Measurements from ENCODE around the gene CLIP4. TPM values are rescaled to one million over a fixed set of nuclear protein-coding genes. Genes with fewer than 3 reads are reported as not detected.

CLIP4 gene
- total RNA-seq, 1 experiment from 2014 or later, result 0.39 TPM

GRCh38 chr2:29218071-29218470 is 102.9 kb downstream of the CLIP4 start:
- ChIA-PET POLR2A (no interaction called here), CTCF (no interaction called here)
- Mint-ChIP-seq H3K4me3 (no peak overlapping the region), H3K4me1 (peaks cover 17% of the 10 kb centered on the region), H3K27me3 (ENCODE audit: low read depth) (no peaks in the 10 kb centered on the region), H3K9me3 (no peaks in the 10 kb centered on the region), H3K36me3 (no peaks in the 10 kb centered on the region), H3K27ac (no peak overlapping the region)
- TF ChIP-seq IRF1 (CRISPR knock-in tag; IDR thresholded peaks at IDR 0.05) (no peak), ZNF232 (CRISPR knock-in tag; IDR thresholded peaks at IDR 0.05) (no peak), ZBTB21 (CRISPR knock-in tag; IDR thresholded peaks at IDR 0.05; ENCODE audit: borderline replicate concordance) (no peak), ESRRA (CRISPR knock-in tag; IDR thresholded peaks at IDR 0.05; ENCODE audit: borderline replicate concordance) (no peak), NR3C1 (CRISPR knock-in tag; conservative IDR thresholded peaks at IDR 0.05; ENCODE audit: low read depth) (no peak), E2F1 (CRISPR knock-in tag; IDR thresholded peaks at IDR 0.05) (no peak), ZNF512 (CRISPR knock-in tag; IDR thresholded peaks at IDR 0.05; ENCODE audit: borderline replicate concordance) (no peak), RORB (CRISPR knock-in tag; IDR thresholded peaks at IDR 0.05) (no peak), ARID4B (CRISPR knock-in tag; IDR thresholded peaks at IDR 0.05; ENCODE audit: borderline replicate concordance) (no peak), FOXP1 (CRISPR knock-in tag; IDR thresholded peaks at IDR 0.05; ENCODE audit: borderline replicate concordance) (no peak), ZNF263 (CRISPR knock-in tag; IDR thresholded peaks at IDR 0.05; ENCODE audit: low read depth) (no peak), ATF3 (CRISPR knock-in tag; conservative IDR thresholded peaks at IDR 0.05) (no peak), ZSCAN18 (CRISPR knock-in tag; IDR thresholded peaks at IDR 0.05) (no peak), NR1H2 (CRISPR knock-in tag; IDR thresholded peaks at IDR 0.05) (no peak), MLX (CRISPR knock-in tag; IDR thresholded peaks at IDR 0.05) (no peak), E2F4 (CRISPR knock-in tag; IDR thresholded peaks at IDR 0.05; ENCODE audit: borderline replicate concordance, low read depth) (no peak), SMAD3 (CRISPR knock-in tag; IDR thresholded peaks at IDR 0.05; ENCODE audit: borderline replicate concordance) (no peak), ATF1 (CRISPR knock-in tag; IDR thresholded peaks at IDR 0.05) (no peak), ZNF396 (CRISPR knock-in tag; IDR thresholded peaks at IDR 0.05; ENCODE audit: borderline replicate concordance) (no peak)
- no peak for ATAC-seq
- no peak for DNase-seq (ENCODE audit: low spot score)
